ENCODE measurements around the gene SPINK2.

Gene SPINK2, protein sequence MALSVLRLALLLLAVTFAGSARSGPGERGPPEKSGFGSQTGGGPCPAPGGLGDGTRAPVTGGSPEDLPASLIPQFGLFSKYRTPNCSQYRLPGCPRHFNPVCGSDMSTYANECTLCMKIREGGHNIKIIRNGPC

DNA sequence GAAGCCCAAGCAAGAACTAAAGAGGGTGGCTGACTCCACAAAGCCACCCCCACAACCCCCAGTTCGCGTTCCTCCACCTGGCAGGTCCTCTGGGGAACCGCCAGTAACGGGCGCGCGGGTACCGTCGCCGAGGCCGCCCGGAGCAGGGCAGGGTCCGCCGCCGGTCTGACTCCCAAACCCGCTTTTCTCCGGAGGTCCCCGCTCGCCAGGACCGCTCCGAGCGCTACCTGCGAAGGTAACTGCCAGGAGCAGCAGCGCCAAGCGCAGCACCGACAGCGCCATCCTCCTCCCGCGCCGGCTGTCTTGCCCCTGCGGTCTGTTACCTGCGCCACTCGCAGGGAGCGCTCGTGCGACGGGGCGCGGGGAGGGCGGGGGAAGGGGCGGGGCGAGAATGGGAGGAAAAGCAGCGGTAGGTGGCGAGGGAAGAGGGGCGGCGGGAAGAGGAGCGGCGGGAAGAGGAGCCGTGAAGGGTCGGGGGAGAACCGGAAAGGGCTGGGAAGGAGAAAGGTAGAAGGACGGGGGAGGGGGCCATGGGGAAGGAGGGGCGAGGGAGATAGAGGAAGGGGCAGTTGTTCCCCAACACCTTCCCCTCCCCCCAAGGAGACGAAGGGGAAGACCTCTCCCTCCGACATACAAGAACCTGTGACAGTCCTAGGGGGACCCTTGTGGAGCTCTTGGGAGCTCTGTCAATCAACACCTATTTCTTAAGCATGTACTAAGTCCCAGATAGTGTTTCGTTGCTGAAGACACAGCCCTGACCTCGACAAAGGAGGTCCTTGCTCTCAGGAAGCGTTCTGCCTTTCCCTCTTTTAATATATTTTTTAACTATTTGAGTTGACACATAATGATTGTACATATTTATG is at the start of gene SPINK2:
Gene SPINK2 (minus strand): TSS at position 321 of the 863 bp plus-strand sequence. CDS start 39 bp downstream, at position 282.
- ATAC-seq = peak; percentile 69 to 71

DNA sequence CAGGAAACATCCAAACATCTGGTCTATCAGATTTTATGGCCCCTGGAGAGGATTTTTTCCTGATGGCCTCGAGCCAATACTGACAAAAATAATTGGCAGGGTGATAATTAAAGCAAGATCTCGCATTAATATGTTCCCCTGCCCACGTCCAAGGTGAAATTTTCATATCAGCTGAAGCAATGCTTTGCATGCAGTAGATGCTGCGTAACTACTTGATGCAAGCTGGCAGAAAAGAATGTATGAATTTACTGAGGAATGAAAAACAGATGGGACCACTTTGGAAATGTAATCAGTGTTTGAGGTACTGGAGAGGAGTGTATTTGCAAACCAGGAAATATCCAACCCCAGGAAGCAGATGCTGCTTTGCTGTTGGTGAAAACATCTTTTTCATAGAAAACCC is 49.4 kb upstream of the SPINK2 start:
- no peak for ATAC-seq

DNA sequence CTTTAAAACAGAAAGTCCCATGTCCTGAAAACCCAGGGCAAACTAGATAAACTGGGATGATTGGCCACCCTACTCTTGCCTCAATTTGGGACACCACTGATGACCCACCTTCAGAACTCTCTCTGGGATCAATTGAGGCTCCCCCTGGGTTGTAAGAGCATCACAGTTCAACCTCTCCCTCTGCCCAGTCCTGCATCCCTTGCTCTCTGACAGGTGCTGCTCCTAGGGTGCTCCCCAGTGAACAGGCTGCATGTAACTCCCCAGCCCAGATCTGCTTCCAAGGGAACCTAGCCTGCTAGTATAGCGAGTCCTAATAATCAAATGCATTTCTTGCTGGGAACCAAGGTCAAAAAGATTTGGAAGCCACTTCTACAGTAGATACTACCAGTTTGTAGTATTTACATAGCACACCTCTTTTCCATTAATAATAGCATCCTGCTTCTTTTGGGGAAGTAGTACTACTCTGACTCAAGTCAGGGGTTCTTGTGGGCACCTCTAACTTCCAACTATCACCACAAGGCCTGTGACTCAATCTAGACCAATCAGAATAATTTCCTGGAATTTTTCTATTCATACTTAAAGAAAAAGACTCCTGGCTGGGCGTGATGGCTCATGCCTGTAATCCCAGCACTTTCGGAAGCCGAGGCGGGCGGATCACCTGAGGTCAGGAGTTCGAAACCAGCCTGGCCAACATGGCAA is 42.1 kb upstream of the SPINK2 start:
- ATAC-seq = peak in 1 of 2 donors; percentile 41

DNA sequence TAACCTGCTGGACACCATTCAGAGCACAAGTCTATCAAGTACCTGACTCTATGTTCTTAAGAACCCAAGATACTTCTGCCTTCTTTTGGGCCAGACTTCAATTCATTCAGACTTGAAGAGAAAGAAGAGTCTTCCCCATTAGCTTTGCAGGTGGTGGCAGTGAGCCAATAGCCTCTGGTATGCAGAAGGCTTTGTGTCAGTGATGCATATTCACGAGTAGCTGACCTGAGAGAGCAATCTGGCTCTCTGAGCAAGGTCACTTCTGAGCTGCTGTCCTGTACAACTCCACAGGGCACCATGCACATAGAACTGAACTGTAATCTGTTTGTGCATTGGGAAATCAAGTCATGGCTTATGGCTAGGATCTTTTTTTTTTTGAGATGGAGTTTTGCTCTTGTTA is 39.9 kb upstream of the SPINK2 start:
- no peak for ATAC-seq

DNA sequence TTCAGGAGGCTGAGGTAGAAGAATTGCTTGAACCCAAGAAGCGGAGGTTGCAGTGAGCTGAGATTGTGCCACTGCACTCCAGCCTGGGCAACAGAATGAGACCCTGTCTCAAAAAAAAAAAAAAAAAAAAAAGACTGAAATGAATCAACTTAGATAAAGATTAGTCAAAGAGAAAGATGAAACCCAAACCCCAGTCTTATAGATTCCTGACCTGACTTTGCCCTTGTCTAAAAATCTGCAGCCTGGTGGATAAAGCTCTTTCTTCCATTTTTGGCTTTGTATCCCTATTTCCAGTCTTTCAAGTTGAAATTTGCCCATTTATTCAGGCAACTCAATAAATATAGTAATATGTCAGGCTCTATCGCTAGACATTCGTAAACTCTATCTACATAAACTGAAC is 39.3 kb upstream of the SPINK2 start:
- ATAC-seq = no peak

- ATAC-seq = no peak
Observed at GRCh38 chr4:56859841-56860240, 38.3 kb upstream of the SPINK2 start.

DNA sequence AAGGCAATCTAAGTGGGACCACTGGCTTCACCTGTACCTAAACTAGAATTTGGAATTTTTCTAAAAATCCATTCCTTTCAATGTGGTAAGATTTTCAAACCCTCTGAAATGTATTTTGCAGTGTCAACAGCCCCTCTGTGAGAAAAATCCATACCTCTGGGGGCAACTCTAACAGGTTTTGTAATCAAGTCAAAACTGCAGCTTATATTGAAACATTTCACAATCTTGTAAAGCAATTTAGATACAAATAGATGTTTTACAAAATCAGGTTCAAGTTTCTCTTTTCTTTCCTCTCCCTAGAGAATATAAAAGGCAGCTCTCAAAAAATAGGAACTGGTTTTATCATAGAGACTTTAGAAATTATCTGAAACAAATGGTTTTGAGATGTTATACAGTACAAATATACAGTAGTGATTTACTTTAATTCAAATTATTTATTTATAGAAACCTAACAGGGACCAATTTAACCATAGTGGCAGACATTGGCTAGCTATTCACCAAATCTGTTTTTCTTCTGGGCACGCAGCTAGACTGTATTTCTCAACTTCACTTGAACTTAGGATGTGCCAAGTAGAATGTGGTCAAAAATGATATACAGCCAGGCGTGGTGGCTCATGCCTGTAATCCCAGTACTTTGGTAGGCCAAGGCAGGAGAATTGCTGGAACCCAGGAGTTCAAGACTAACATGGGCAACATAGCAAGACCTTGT is 36.3 kb upstream of the SPINK2 start:
- no peak for ATAC-seq

DNA sequence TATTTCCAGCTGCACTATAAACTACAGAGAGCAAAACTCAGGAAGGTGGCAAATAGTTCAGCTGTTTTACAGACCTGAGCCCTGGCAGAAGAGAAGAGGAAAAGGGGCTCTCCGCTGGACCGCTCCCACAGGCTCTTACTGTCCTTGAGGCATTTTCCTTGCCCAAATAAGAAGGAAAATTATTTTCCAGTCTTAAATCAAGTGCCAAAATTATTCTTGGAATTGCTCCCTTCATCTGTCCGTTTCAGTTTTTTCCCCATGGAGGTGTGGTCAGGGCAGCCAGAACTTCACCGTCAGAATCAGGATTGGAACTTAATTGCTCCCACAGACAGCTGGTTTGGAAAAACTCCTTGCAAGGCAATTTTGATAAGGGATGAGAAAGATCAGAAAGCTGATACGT is 35.2 kb upstream of the SPINK2 start:
- ATAC-seq = no peak

- ATAC-seq = no peak
Observed at GRCh38 chr4:56850910-56851309, 29.4 kb upstream of the SPINK2 start.

GRCh38 chr4:56844802-56845580 is 23.5 kb upstream of the SPINK2 start:
- ATAC-seq = no peak

GRCh38 chr4:56843421-56843899 is 22.0 kb upstream of the SPINK2 start:
- no peak for ATAC-seq

DNA sequence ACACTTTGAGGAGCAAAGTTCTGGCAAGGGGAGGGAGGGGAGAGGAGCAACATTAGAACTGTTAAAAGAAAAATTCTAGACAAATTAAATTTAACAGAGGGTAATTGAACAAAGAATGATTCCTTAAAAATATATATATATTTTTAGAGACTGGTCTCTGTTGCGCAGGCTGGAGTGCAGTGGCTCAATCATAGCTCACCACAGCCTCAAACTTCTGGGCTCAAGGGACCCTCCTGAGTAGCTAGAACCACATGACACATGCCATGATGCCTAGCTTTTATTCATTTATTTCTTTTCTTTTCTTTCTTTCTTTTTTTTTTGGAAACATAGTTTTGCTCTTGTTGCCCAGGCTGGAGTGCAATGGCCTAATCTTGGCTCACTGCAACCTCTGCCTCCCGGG is 19.1 kb upstream of the SPINK2 start:
- no peak for ATAC-seq

DNA sequence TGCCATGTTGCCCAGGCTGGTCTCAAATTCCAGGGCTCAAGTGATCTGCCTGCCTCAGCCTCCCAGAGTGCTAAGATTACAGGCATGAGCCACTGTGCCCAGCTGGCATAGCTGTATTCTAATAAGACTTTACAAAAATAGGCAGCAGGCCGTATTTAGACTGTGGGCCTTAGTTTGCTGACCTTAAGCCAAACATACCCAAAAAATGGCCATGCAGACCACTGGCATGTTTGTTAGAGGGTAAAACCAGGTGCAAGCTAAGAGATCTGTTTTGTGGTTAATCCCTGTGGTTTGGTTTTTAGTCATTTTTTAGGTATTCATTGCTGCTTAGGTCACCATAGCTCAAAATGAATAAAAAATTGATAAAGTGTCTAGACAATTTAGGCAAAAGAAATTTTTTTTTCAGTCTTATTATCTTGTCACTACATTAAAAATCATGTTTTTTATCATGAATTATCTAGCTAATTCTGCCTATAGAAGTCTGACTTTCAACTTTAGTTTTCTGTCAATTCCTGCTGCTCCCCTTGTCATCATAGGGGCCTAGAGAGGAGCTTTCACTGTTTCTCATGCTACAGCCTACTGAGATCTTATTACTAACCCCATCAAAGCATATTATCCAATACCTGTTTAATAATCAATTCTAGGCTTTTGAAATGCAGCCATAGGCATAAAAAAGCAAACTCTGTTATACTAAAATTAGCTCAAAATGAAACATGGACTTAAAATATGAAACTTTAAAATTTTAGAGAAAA is 7.5 kb upstream of the SPINK2 start:
- ATAC-seq = peak in 1 of 2 donors; percentile 22

- ATAC-seq = no peak
Observed at GRCh38 chr4:56823933-56824600, 2.6 kb upstream of the SPINK2 start.

GRCh38 chr4:56818797-56819196 is 2.7 kb downstream of the SPINK2 start:
- ATAC-seq = no peak

DNA sequence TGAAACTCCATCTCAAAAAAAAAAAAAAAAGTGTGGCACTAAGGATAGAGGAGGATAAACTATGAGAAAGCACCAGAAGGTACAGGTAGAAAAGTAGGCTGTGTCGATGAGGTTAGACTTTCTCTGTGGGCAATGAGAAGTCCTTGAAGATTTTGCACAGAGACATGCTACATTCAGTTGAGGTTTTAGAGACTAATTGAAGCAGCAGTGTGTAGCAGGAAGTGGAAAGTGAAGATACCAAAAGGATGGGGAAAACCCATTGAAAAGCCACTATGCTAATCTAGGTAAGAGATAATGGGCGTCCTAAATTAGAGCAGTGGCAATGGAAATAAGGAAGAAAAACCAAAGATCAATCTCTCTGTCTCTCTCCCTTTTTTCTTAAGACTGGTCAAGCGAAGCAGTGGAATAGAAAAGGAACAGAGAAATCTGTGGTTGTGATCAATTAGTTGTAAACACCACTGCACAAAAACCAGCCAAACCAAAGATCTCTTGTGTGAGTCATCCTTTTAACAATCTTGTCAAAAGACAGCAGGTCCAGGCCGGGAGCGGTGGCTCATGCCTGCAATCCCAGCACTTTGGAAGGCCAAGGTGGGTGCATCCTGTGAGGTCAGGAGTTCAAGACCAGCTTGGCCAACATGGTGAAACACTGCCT is 3.5 kb downstream of the SPINK2 start:
- ATAC-seq = peak; percentile 82 to 85

DNA sequence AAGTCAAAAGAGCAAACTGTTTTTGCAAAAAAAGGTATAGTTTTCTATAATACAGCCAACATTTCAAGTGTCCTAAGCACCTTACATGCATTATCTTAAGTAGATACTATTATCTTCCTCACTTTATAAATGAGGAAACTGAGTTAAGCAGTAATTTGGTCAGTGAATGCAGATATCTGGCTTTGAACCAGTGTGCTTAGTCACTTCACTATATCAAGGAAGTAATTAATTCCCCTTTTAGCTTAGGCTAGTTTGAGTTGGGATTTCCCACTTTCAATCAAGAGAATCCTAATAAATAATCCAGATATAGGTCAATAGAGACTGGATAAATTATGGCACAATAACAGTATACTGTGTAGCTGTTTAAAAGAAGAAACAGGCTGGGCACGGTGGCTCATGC is 14.8 kb downstream of the SPINK2 start:
- no peak for ATAC-seq

DNA sequence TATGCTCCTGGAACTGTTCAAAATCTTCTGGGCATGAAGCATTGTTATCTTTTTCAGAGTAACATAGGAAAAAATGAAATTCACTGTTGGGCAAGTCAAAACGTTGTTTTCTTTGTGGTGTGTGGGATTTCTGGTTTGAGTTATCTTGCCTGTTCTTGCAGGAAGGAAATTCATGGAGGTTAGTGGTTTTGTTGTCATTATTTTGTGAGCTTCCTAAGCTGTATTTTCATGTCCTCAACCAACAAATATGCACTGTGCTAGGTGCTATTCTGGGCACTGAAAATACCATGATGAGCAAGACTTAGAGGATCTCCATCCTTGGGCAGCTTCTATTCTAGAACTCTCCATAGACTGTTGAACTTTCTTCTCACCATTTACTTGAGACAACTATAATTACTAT is 16.9 kb downstream of the SPINK2 start:
- ATAC-seq = no peak

GRCh38 chr4:56803471-56803870 is 18.0 kb downstream of the SPINK2 start:
- no peak for ATAC-seq

All from activated CD4-positive, CD25-positive, alpha-beta regulatory T cell treated with anti-CD3 and anti-CD28 coated beads, Interleukin-2, amount 50 U/mL, for 24 hours (primary cell).